Neural progenitor cell (in vitro differentiated cells): ENCODE measurements around the gene PHRF1. TPM values are rescaled to one million over a fixed set of nuclear protein-coding genes. Genes with fewer than 3 reads are reported as not detected.

Experiments used
- DNase-seq: peaks from one replicate; pipeline ENCODE4 v3.0.0-alpha.2; 2016; ENCODE audit warnings: low spot score
- H2AFZ ChIP-seq: fragments of 200-600 bp; sonication (generic); replicated peaks from 2 replicates; pipeline ENCODE4 v1.6.1; 2016; ENCODE audit warnings: antibody characterized with exemption
- H3F3A ChIP-seq: fragments of 200-600 bp; sonication (generic); 2 replicates; pipeline ENCODE4 v1.6.1; 2016; ENCODE audit warnings: antibody characterized with exemption, low read depth
- H3K27ac ChIP-seq: fragments of 200-600 bp; sonication (generic); 2 replicates; pipeline ENCODE4 v1.5.1; 2016; ENCODE audit warnings: mild to moderate bottlenecking
- H3K27me3 ChIP-seq: fragments of 200-600 bp; sonication (generic); 2 replicates; pipeline ENCODE4 v1.6.1; 2016; ENCODE audit warnings: mild to moderate bottlenecking, moderate library complexity
- H3K36me3 ChIP-seq: fragments of 200-600 bp; sonication (generic); 2 replicates; pipeline ENCODE4 v1.5.1; 2016
- H3K4me1 ChIP-seq: fragments of 200-600 bp; sonication (generic); 2 replicates; pipeline ENCODE4 v1.6.1; 2016; ENCODE audit warnings: mixed run types
- H3K4me2 ChIP-seq: fragments of 200-600 bp; sonication (generic); 2 replicates; pipeline ENCODE4 v1.6.1; 2016
- H3K4me3 ChIP-seq: fragments of 200-600 bp; sonication (generic); 2 replicates; pipeline ENCODE4 v1.5.1; 2016
- H3K79me2 ChIP-seq: fragments of 200-600 bp; sonication (generic); 2 replicates; pipeline ENCODE4 v1.6.1; 2016; ENCODE audit warnings: low read depth
- H3K9ac ChIP-seq: fragments of 200-600 bp; sonication (generic); 2 replicates; pipeline ENCODE4 v1.6.1; 2016
- H3K9me3 ChIP-seq: fragments of 200-600 bp; sonication (generic); 2 replicates; pipeline ENCODE4 v1.5.1; 2016; ENCODE audit warnings: low read depth
- H4K20me1 ChIP-seq: fragments of 200-600 bp; sonication (generic); 2 replicates; pipeline ENCODE4 v1.6.1; 2016; ENCODE audit warnings: low read depth
- H3K27ac Mint-ChIP-seq: 3 replicates; pipeline ENCODE4 v1.8.0; 2021; ENCODE audit warnings: mixed read lengths
- H3K27me3 Mint-ChIP-seq: 2 replicates; pipeline ENCODE4 v1.8.0; 2022; ENCODE audit warnings: low read depth, mild to moderate bottlenecking, inconsistent platforms, moderate library complexity, mixed read lengths; ENCODE audit not compliant: insufficient read depth
- H3K36me3 Mint-ChIP-seq: 3 replicates; pipeline ENCODE4 v1.8.0; 2021; ENCODE audit warnings: mixed read lengths
- H3K4me1 Mint-ChIP-seq: 3 replicates; pipeline ENCODE4 v1.8.0; 2021; ENCODE audit warnings: mixed read lengths
- H3K4me3 Mint-ChIP-seq: 3 replicates; pipeline ENCODE4 v1.8.0; 2021; ENCODE audit warnings: mild to moderate bottlenecking, moderate library complexity, mixed read lengths
- H3K9me3 Mint-ChIP-seq: 3 replicates; pipeline ENCODE4 v1.8.0; 2020; ENCODE audit warnings: mixed read lengths
- CTCF ChIP-seq: fragments of 200-600 bp; sonication (generic); IDR thresholded peaks from 2 replicates; pipeline ENCODE4 v1.5.1; 2017; ENCODE audit warnings: antibody characterized with exemption, mild to moderate bottlenecking
- EZH2 ChIP-seq: fragments of 200-600 bp; sonication (generic); IDR thresholded peaks from 2 replicates; pipeline ENCODE4 v1.6.1; 2017; ENCODE audit warnings: antibody characterized with exemption, mild to moderate bottlenecking, moderate library complexity
- EZH2phosphoT487 ChIP-seq: fragments of 200-600 bp; sonication (generic); IDR thresholded peaks from 2 replicates; pipeline ENCODE4 v1.6.1; 2017; ENCODE audit warnings: antibody characterized with exemption
- total RNA-seq: library from RNA; depleted of rRNA; stranded (reverse); fragments of >200 nt; gene quantifications from 2 replicates; pipeline ENCODE4 v1.2.3, GENCODE V29; 2015; ENCODE audit warnings: low replicate concordance

PHRF1 gene
- total RNA-seq, 1 donor from 2014 or later: 9.8 TPM

GRCh38 chr11:619628-620050 lies 43.4 kb downstream of the PHRF1 start:
- no peak overlapping the region for H3K27ac ChIP-seq
- H3K9me3 ChIP-seq: no peaks in the 10 kb centered on the region
- H3K27ac Mint-ChIP-seq: no peak overlapping the region
- no peak overlapping the region for H3K4me2 ChIP-seq
- H3K36me3 ChIP-seq: no peaks in the 10 kb centered on the region
- peaks cover 7% of the 10 kb centered on the region for H3F3A ChIP-seq
- H3K9me3 Mint-ChIP-seq: no peaks in the 10 kb centered on the region
- no peaks in the 10 kb centered on the region for H3K4me1 ChIP-seq
- H3K4me3 Mint-ChIP-seq: no peak overlapping the region
- peaks cover 4% of the 10 kb centered on the region for H3K27me3 Mint-ChIP-seq
- no peak overlapping the region for H3K9ac ChIP-seq
- DNase-seq: no peak
- no peak for TF ChIP-seq EZH2
- no peak for TF ChIP-seq EZH2phosphoT487
- TF ChIP-seq CTCF: no peak
- H2AFZ ChIP-seq: no peak overlapping the region
- H3K27me3 ChIP-seq: no peaks in the 10 kb centered on the region
- peaks cover 4% of the 10 kb centered on the region for H3K4me1 Mint-ChIP-seq
- H3K36me3 Mint-ChIP-seq: no peaks in the 10 kb centered on the region
- peaks cover 5% of the 10 kb centered on the region for H3K79me2 ChIP-seq
- no peak overlapping the region for H3K4me3 ChIP-seq
- H4K20me1 ChIP-seq: peaks cover 14% of the 10 kb centered on the region

GRCh38 chr11:620201-620600 lies 43.9 kb downstream of the PHRF1 start:
- Histone ChIP-seq H2AFZ (no peak overlapping the region), H3K79me2 (peaks cover 5% of the 10 kb centered on the region)
- H3K27ac Mint-ChIP-seq: no peak overlapping the region

GRCh38 chr11:620935-621814 lies 44.9 kb downstream of the PHRF1 start:
- Histone ChIP-seq H3K27ac (no peak overlapping the region), H3K27me3 (peaks cover 6% of the 10 kb centered on the region), H3K9me3 (no peaks in the 10 kb centered on the region), H3K36me3 (no peaks in the 10 kb centered on the region), H3K79me2 (peaks cover 4% of the 10 kb centered on the region), H3K4me2 (no peak overlapping the region), H4K20me1 (peaks cover 9% of the 10 kb centered on the region), H3K4me3 (no peak overlapping the region), H3K4me1 (no peaks in the 10 kb centered on the region), H3F3A (no peaks in the 10 kb centered on the region), H3K9ac (no peak overlapping the region), H2AFZ (no peak overlapping the region)
- no peak for TF ChIP-seq CTCF
- TF ChIP-seq EZH2phosphoT487: no peak
- TF ChIP-seq EZH2: no peak
- no peak overlapping the region for H3K27ac Mint-ChIP-seq
- H3K9me3 Mint-ChIP-seq: no peaks in the 10 kb centered on the region
- H3K27me3 Mint-ChIP-seq: peaks cover 2% of the 10 kb centered on the region
- no peaks in the 10 kb centered on the region for H3K36me3 Mint-ChIP-seq
- no peak for DNase-seq
- no peak overlapping the region for H3K4me3 Mint-ChIP-seq
- H3K4me1 Mint-ChIP-seq: peaks cover 4% of the 10 kb centered on the region

More at GRCh38 chr11:620201-620600, 43.9 kb downstream of the PHRF1 start:
- no peak overlapping the region for H3K9ac ChIP-seq
- no peaks in the 10 kb centered on the region for H3K27me3 ChIP-seq
- peaks cover 2% of the 10 kb centered on the region for H3F3A ChIP-seq
- H3K9me3 ChIP-seq: no peaks in the 10 kb centered on the region
- no peak overlapping the region for H3K27ac ChIP-seq
- H4K20me1 ChIP-seq: peaks cover 9% of the 10 kb centered on the region
- H3K4me1 ChIP-seq: no peaks in the 10 kb centered on the region
- Mint-ChIP-seq H3K9me3 (no peaks in the 10 kb centered on the region), H3K36me3 (no peaks in the 10 kb centered on the region), H3K27me3 (peaks cover 4% of the 10 kb centered on the region), H3K4me3 (no peak overlapping the region), H3K4me1 (peaks cover 4% of the 10 kb centered on the region)
- TF ChIP-seq CTCF (no peak), EZH2 (no peak), EZH2phosphoT487 (no peak)
- no peak overlapping the region for H3K4me3 ChIP-seq
- no peaks in the 10 kb centered on the region for H3K36me3 ChIP-seq
- DNase-seq: no peak
- H3K4me2 ChIP-seq: no peak overlapping the region
